Neural progenitor cell (in vitro differentiated cells): ENCODE data around the gene CNTNAP2. TPM values are rescaled to one million over a fixed set of nuclear protein-coding genes. Genes with fewer than 3 reads are reported as not detected.

Source experiments
- DNase-seq: peaks from one replicate; pipeline ENCODE4 v3.0.0-alpha.2; 2016; ENCODE audit warnings: low spot score
- H2AFZ ChIP-seq: fragments of 200-600 bp; sonication (generic); replicated peaks from 2 replicates; pipeline ENCODE4 v1.6.1; 2016; ENCODE audit warnings: antibody characterized with exemption
- H3F3A ChIP-seq: fragments of 200-600 bp; sonication (generic); 2 replicates; pipeline ENCODE4 v1.6.1; 2016; ENCODE audit warnings: antibody characterized with exemption, low read depth
- H3K27ac ChIP-seq: fragments of 200-600 bp; sonication (generic); 2 replicates; pipeline ENCODE4 v1.5.1; 2016; ENCODE audit warnings: mild to moderate bottlenecking
- H3K27me3 ChIP-seq: fragments of 200-600 bp; sonication (generic); 2 replicates; pipeline ENCODE4 v1.6.1; 2016; ENCODE audit warnings: mild to moderate bottlenecking, moderate library complexity
- H3K36me3 ChIP-seq: fragments of 200-600 bp; sonication (generic); 2 replicates; pipeline ENCODE4 v1.5.1; 2016
- H3K4me1 ChIP-seq: fragments of 200-600 bp; sonication (generic); 2 replicates; pipeline ENCODE4 v1.6.1; 2016; ENCODE audit warnings: mixed run types
- H3K4me2 ChIP-seq: fragments of 200-600 bp; sonication (generic); 2 replicates; pipeline ENCODE4 v1.6.1; 2016
- H3K4me3 ChIP-seq: fragments of 200-600 bp; sonication (generic); 2 replicates; pipeline ENCODE4 v1.5.1; 2016
- H3K79me2 ChIP-seq: fragments of 200-600 bp; sonication (generic); 2 replicates; pipeline ENCODE4 v1.6.1; 2016; ENCODE audit warnings: low read depth
- H3K9ac ChIP-seq: fragments of 200-600 bp; sonication (generic); 2 replicates; pipeline ENCODE4 v1.6.1; 2016
- H3K9me3 ChIP-seq: fragments of 200-600 bp; sonication (generic); 2 replicates; pipeline ENCODE4 v1.5.1; 2016; ENCODE audit warnings: low read depth
- H4K20me1 ChIP-seq: fragments of 200-600 bp; sonication (generic); 2 replicates; pipeline ENCODE4 v1.6.1; 2016; ENCODE audit warnings: low read depth
- H3K27ac Mint-ChIP-seq: 3 replicates; pipeline ENCODE4 v1.8.0; 2021; ENCODE audit warnings: mixed read lengths
- H3K27me3 Mint-ChIP-seq: 2 replicates; pipeline ENCODE4 v1.8.0; 2022; ENCODE audit warnings: low read depth, mild to moderate bottlenecking, inconsistent platforms, moderate library complexity, mixed read lengths; ENCODE audit not compliant: insufficient read depth
- H3K36me3 Mint-ChIP-seq: 3 replicates; pipeline ENCODE4 v1.8.0; 2021; ENCODE audit warnings: mixed read lengths
- H3K4me1 Mint-ChIP-seq: 3 replicates; pipeline ENCODE4 v1.8.0; 2021; ENCODE audit warnings: mixed read lengths
- H3K4me3 Mint-ChIP-seq: 3 replicates; pipeline ENCODE4 v1.8.0; 2021; ENCODE audit warnings: mild to moderate bottlenecking, moderate library complexity, mixed read lengths
- H3K9me3 Mint-ChIP-seq: 3 replicates; pipeline ENCODE4 v1.8.0; 2020; ENCODE audit warnings: mixed read lengths
- EZH2 ChIP-seq: fragments of 200-600 bp; sonication (generic); IDR thresholded peaks from 2 replicates; pipeline ENCODE4 v1.6.1; 2017; ENCODE audit warnings: antibody characterized with exemption, mild to moderate bottlenecking, moderate library complexity
- EZH2phosphoT487 ChIP-seq: fragments of 200-600 bp; sonication (generic); IDR thresholded peaks from 2 replicates; pipeline ENCODE4 v1.6.1; 2017; ENCODE audit warnings: antibody characterized with exemption
- total RNA-seq: library from RNA; depleted of rRNA; stranded (reverse); fragments of >200 nt; gene quantifications from 2 replicates; pipeline ENCODE4 v1.2.3, GENCODE V29; 2015; ENCODE audit warnings: low replicate concordance
- TF ChIP-seq, protein P1 (sequence below): fragments of 200-600 bp; sonication (generic); IDR thresholded peaks from 2 replicates; pipeline ENCODE4 v1.5.1; 2017; ENCODE audit warnings: antibody characterized with exemption, mild to moderate bottlenecking

Gene CNTNAP2
- total RNA-seq, 1 donor from 2014 or later = 126 TPM

GRCh38 chr7:147265528-147265927 is 1148.9 kb downstream of the CNTNAP2 start:
- no peak overlapping the region for H2AFZ ChIP-seq

GRCh38 chr7:147276106-147276505 is 1159.5 kb downstream of the CNTNAP2 start:
- DNase-seq = no peak
- Histone ChIP-seq H3K79me2 (no peaks in the 10 kb centered on the region), H3F3A (peaks cover 3% of the 10 kb centered on the region), H3K4me3 (no peak overlapping the region), H3K27me3 (peaks cover 6% of the 10 kb centered on the region), H3K9ac (no peak overlapping the region), H3K36me3 (no peaks in the 10 kb centered on the region), H3K4me2 (no peak overlapping the region), H3K4me1 (peaks cover 15% of the 10 kb centered on the region), H3K9me3 (no peaks in the 10 kb centered on the region), H2AFZ (no peak overlapping the region), H3K27ac (no peak overlapping the region), H4K20me1 (no peaks in the 10 kb centered on the region)
- Mint-ChIP-seq H3K4me1 (peaks cover 10% of the 10 kb centered on the region), H3K4me3 (no peak overlapping the region), H3K36me3 (no peaks in the 10 kb centered on the region), H3K27ac (no peak overlapping the region), H3K9me3 (no peaks in the 10 kb centered on the region), H3K27me3 (no peaks in the 10 kb centered on the region)
- no peak for TF ChIP-seq EZH2
- TF ChIP-seq, protein P1, sequence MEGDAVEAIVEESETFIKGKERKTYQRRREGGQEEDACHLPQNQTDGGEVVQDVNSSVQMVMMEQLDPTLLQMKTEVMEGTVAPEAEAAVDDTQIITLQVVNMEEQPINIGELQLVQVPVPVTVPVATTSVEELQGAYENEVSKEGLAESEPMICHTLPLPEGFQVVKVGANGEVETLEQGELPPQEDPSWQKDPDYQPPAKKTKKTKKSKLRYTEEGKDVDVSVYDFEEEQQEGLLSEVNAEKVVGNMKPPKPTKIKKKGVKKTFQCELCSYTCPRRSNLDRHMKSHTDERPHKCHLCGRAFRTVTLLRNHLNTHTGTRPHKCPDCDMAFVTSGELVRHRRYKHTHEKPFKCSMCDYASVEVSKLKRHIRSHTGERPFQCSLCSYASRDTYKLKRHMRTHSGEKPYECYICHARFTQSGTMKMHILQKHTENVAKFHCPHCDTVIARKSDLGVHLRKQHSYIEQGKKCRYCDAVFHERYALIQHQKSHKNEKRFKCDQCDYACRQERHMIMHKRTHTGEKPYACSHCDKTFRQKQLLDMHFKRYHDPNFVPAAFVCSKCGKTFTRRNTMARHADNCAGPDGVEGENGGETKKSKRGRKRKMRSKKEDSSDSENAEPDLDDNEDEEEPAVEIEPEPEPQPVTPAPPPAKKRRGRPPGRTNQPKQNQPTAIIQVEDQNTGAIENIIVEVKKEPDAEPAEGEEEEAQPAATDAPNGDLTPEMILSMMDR = no peak
- TF ChIP-seq EZH2phosphoT487 = no peak

More at GRCh38 chr7:147265528-147265927, 1148.9 kb downstream of the CNTNAP2 start:
- H4K20me1 ChIP-seq = no peaks in the 10 kb centered on the region
- H3K4me2 ChIP-seq = no peak overlapping the region
- H3K27ac ChIP-seq = no peak overlapping the region
- H3K36me3 Mint-ChIP-seq = no peaks in the 10 kb centered on the region
- no peaks in the 10 kb centered on the region for H3K9me3 Mint-ChIP-seq
- DNase-seq = no peak
- TF ChIP-seq EZH2 = no peak
- no peak for TF ChIP-seq EZH2phosphoT487
- TF ChIP-seq, protein P1 = no peak
- H3K9me3 ChIP-seq = no peaks in the 10 kb centered on the region
- H3K9ac ChIP-seq = no peak overlapping the region
- no peaks in the 10 kb centered on the region for H3F3A ChIP-seq
- H3K27me3 Mint-ChIP-seq = no peaks in the 10 kb centered on the region
- H3K79me2 ChIP-seq = no peaks in the 10 kb centered on the region
- no peak overlapping the region for H3K27ac Mint-ChIP-seq
- H3K36me3 ChIP-seq = no peaks in the 10 kb centered on the region
- H3K27me3 ChIP-seq = no peaks in the 10 kb centered on the region
- H3K4me3 ChIP-seq = no peak overlapping the region
- no peaks in the 10 kb centered on the region for H3K4me1 Mint-ChIP-seq
- no peak overlapping the region for H3K4me3 Mint-ChIP-seq
- H3K4me1 ChIP-seq = no peaks in the 10 kb centered on the region

DNA sequence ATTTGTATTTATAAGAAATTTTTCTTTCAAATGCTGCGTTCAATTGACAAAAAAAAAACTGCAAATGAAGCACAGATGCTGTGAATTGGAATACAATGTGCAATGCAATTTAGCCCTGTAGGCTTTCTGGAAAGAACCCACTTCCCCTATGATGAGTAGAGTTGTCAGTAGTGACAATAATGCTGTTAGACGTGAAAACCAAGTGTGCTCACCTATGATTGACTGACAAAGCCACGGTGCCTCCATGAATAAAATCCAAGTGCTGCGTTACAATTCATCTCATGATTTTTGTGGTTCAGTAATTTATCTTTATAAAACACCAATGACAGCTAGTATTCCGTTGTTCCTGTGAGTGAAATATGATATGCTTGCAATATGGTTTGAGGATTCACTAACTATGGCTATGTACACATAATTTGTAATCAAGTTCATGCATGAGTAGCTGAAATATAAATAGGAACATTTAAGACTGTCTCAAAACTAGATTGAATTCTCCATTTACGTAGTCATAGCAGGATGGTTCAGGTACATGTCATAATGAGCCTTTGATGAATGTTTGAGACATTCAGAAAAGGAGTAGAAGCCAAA is 1160.3 kb downstream of the CNTNAP2 start:
- H3K36me3 Mint-ChIP-seq = no peaks in the 10 kb centered on the region
- Histone ChIP-seq H3K79me2 (no peaks in the 10 kb centered on the region), H3K4me3 (no peak overlapping the region), H3K4me1 (peaks cover 15% of the 10 kb centered on the region), H4K20me1 (no peaks in the 10 kb centered on the region), H3K9me3 (no peaks in the 10 kb centered on the region), H3F3A (peaks cover 3% of the 10 kb centered on the region), H2AFZ (no peak overlapping the region), H3K4me2 (no peak overlapping the region), H3K27ac (no peak overlapping the region), H3K36me3 (no peaks in the 10 kb centered on the region), H3K9ac (no peak overlapping the region), H3K27me3 (peaks cover 6% of the 10 kb centered on the region)
- no peak for TF ChIP-seq EZH2phosphoT487
- TF ChIP-seq, protein P1 = no peak
- no peak for TF ChIP-seq EZH2
- H3K27ac Mint-ChIP-seq = no peak overlapping the region
- H3K9me3 Mint-ChIP-seq = no peaks in the 10 kb centered on the region
- peaks cover 10% of the 10 kb centered on the region for H3K4me1 Mint-ChIP-seq
- H3K27me3 Mint-ChIP-seq = no peaks in the 10 kb centered on the region
- DNase-seq = no peak
- no peak overlapping the region for H3K4me3 Mint-ChIP-seq
